ENCODE results near the gene ASAP3. TPM values are rescaled to one million over a fixed set of nuclear protein-coding genes. Genes with fewer than 3 reads are reported as not detected.

Gene ASAP3
- total RNA-seq, 1 experiment from 2014 or later, result 24.0 TPM

- peak; percentile 58 to 75 for DNase-seq
- peaks cover 25% of the 10 kb centered on the region for H3K4me1 ChIP-seq
- no peaks in the 10 kb centered on the region for H3K36me3 ChIP-seq
- no peaks in the 10 kb centered on the region for H3K27me3 ChIP-seq
- H3K9me3 ChIP-seq (replicated peaks), result no peaks in the 10 kb centered on the region
- peak overlapping the region; percentile 66 for H3K27ac ChIP-seq
- H3K4me3 ChIP-seq, result peak overlapping the region; percentile 43
These were observed 62.2 kb downstream of the ASAP3 start for GRCh38 chr1:23421753-23422240.

GRCh38 chr1:23421343-23421742, 62.6 kb downstream of the ASAP3 start:
- Histone ChIP-seq H3K27ac (no peak overlapping the region; the same call in 1 of the 2 replicates), H3K36me3 (no peaks in the 10 kb centered on the region), H3K9me3 (replicated peaks) (no peaks in the 10 kb centered on the region), H3K4me1 (peaks cover 25% of the 10 kb centered on the region), H3K27me3 (no peaks in the 10 kb centered on the region), H3K4me3 (peak overlapping the region; percentile 43)
- DNase-seq, result no peak

- Histone ChIP-seq H3K36me3 (no peaks in the 10 kb centered on the region), H3K4me1 (peaks cover 25% of the 10 kb centered on the region), H3K4me3 (no peak overlapping the region), H3K27me3 (no peaks in the 10 kb centered on the region), H3K27ac (no peak overlapping the region), H3K9me3 (replicated peaks) (no peaks in the 10 kb centered on the region)
- DNase-seq, result no peak
These were observed 63.2 kb downstream of the ASAP3 start for GRCh38 chr1:23420778-23421177.

GRCh38 chr1:23419180-23419579, 64.8 kb downstream of the ASAP3 start:
- H3K4me3 ChIP-seq, result no peak overlapping the region
- H3K27me3 ChIP-seq, result no peaks in the 10 kb centered on the region
- H3K36me3 ChIP-seq, result no peaks in the 10 kb centered on the region
- H3K9me3 ChIP-seq (replicated peaks), result no peaks in the 10 kb centered on the region
- H3K27ac ChIP-seq, result no peak overlapping the region
- no peak for DNase-seq
- peaks cover 25% of the 10 kb centered on the region for H3K4me1 ChIP-seq

GRCh38 chr1:23417570-23417969, 66.4 kb downstream of the ASAP3 start:
- H3K27ac ChIP-seq, result no peak overlapping the region
- no peaks in the 10 kb centered on the region for H3K27me3 ChIP-seq
- H3K4me1 ChIP-seq, result peaks cover 16% of the 10 kb centered on the region
- no peaks in the 10 kb centered on the region for H3K9me3 ChIP-seq (replicated peaks)
- H3K4me3 ChIP-seq, result no peak overlapping the region
- DNase-seq, result peak; percentile 39 to 65
- no peaks in the 10 kb centered on the region for H3K36me3 ChIP-seq

- Histone ChIP-seq H3K9me3 (replicated peaks) (no peaks in the 10 kb centered on the region), H3K27me3 (no peaks in the 10 kb centered on the region), H3K4me3 (no peak overlapping the region), H3K36me3 (no peaks in the 10 kb centered on the region), H3K27ac (no peak overlapping the region), H3K4me1 (peaks cover 13% of the 10 kb centered on the region)
- no peak for DNase-seq
These were observed 67.0 kb downstream of the ASAP3 start for GRCh38 chr1:23416964-23417363.

- no peak overlapping the region for H3K27ac ChIP-seq
- H3K4me1 ChIP-seq, result 0 out of 2 replicates have a peak, but pooled peaks cover 3% of the 10 kb centered on the region
- no peaks in the 10 kb centered on the region for H3K9me3 ChIP-seq (replicated peaks)
- no peak overlapping the region for H3K4me3 ChIP-seq
- no peaks in the 10 kb centered on the region for H3K27me3 ChIP-seq
- no peaks in the 10 kb centered on the region for H3K36me3 ChIP-seq
- DNase-seq, result no peak
These were observed 75.1 kb downstream of the ASAP3 start for GRCh38 chr1:23408797-23409290.

- H3K4me1 ChIP-seq, result peaks cover 15% of the 10 kb centered on the region
- H3K4me3 ChIP-seq, result no peak overlapping the region
- no peak for DNase-seq
- no peaks in the 10 kb centered on the region for H3K27me3 ChIP-seq
- H3K36me3 ChIP-seq, result no peaks in the 10 kb centered on the region
- H3K27ac ChIP-seq, result no peak overlapping the region
- no peaks in the 10 kb centered on the region for H3K9me3 ChIP-seq (replicated peaks)
These were observed 76.9 kb downstream of the ASAP3 start for GRCh38 chr1:23407016-23407630.

- Histone ChIP-seq H3K9me3 (replicated peaks) (no peaks in the 10 kb centered on the region), H3K27me3 (no peaks in the 10 kb centered on the region), H3K4me3 (no peak overlapping the region), H3K4me1 (peaks cover 16% of the 10 kb centered on the region), H3K36me3 (no peaks in the 10 kb centered on the region), H3K27ac (no peak overlapping the region)
- DNase-seq, result no peak
These were observed 78.0 kb downstream of the ASAP3 start for GRCh38 chr1:23405946-23406345.

GRCh38 chr1:23403735-23404486, 80.1 kb downstream of the ASAP3 start:
- DNase-seq, result peak; percentile 95 to 96
- Histone ChIP-seq H3K4me3 (peak overlapping the region; percentile 19), H3K27ac (no peak overlapping the region), H3K4me1 (peaks cover 16% of the 10 kb centered on the region), H3K9me3 (replicated peaks) (no peaks in the 10 kb centered on the region), H3K27me3 (no peaks in the 10 kb centered on the region), H3K36me3 (no peaks in the 10 kb centered on the region)

GRCh38 chr1:23403355-23403734, 80.6 kb downstream of the ASAP3 start:
- H3K27me3 ChIP-seq, result no peaks in the 10 kb centered on the region
- DNase-seq, result no peak
- no peaks in the 10 kb centered on the region for H3K36me3 ChIP-seq
- H3K4me1 ChIP-seq, result peaks cover 16% of the 10 kb centered on the region
- H3K9me3 ChIP-seq (replicated peaks), result no peaks in the 10 kb centered on the region
- no peak overlapping the region for H3K27ac ChIP-seq
- peak overlapping the region; percentile 19 for H3K4me3 ChIP-seq

GRCh38 chr1:23403038-23403336, 81.0 kb downstream of the ASAP3 start:
- no peak overlapping the region for H3K4me3 ChIP-seq
- H3K9me3 ChIP-seq (replicated peaks), result no peaks in the 10 kb centered on the region
- no peaks in the 10 kb centered on the region for H3K27me3 ChIP-seq
- no peak overlapping the region for H3K27ac ChIP-seq
- peak; percentile 57 to 60 for DNase-seq
- no peaks in the 10 kb centered on the region for H3K36me3 ChIP-seq
- peaks cover 16% of the 10 kb centered on the region for H3K4me1 ChIP-seq

GRCh38 chr1:23402286-23403037, 81.5 kb downstream of the ASAP3 start:
- Histone ChIP-seq H3K27ac (no peak overlapping the region), H3K9me3 (replicated peaks) (no peaks in the 10 kb centered on the region), H3K4me3 (no peak overlapping the region), H3K27me3 (no peaks in the 10 kb centered on the region), H3K4me1 (peaks cover 16% of the 10 kb centered on the region), H3K36me3 (no peaks in the 10 kb centered on the region)
- no peak for DNase-seq

- Histone ChIP-seq H3K27me3 (no peaks in the 10 kb centered on the region), H3K27ac (no peak overlapping the region), H3K4me3 (no peak overlapping the region), H3K36me3 (no peaks in the 10 kb centered on the region), H3K9me3 (replicated peaks) (no peaks in the 10 kb centered on the region), H3K4me1 (peaks cover 16% of the 10 kb centered on the region)
- DNase-seq, result no peak
These were observed 82.7 kb downstream of the ASAP3 start for GRCh38 chr1:23401313-23401712.

All from SJCRH30 (cell line).